ENCODE measurements around the gene GJA1.
"Not testable (repeated sequence)": the region's sequence is repeated elsewhere in the genome, so short reads cannot be mapped to it uniquely, and the experiment has no call there.

GRCh38 chr6:121397188-121397587, 38.3 kb upstream of the GJA1 start:
- not testable (repeated sequence) for TF ChIP-seq CTCF (IDR thresholded peaks at IDR 0.05); EP300 (IDR thresholded peaks at IDR 0.05; ENCODE audit: borderline replicate concordance in 1 of 2, low read depth in 1 of 2, low read length in 1 of 2); RCOR1 (IDR thresholded peaks at IDR 0.05; ENCODE audit: low read length); POLR2AphosphoS5 (IDR thresholded peaks at IDR 0.05; ENCODE audit: low read depth, low read length); RXRA (IDR thresholded peaks at IDR 0.05; ENCODE audit: borderline replicate concordance, low read depth); MXI1 (IDR thresholded peaks at IDR 0.05; ENCODE audit: low read depth, low read length); GABPA (IDR thresholded peaks at IDR 0.05; ENCODE audit: low read depth); MAX (IDR thresholded peaks at IDR 0.05; ENCODE audit: low read depth); SIN3A (IDR thresholded peaks at IDR 0.05; ENCODE audit: borderline replicate concordance, low read depth, low read length); REST (IDR thresholded peaks at IDR 0.05; ENCODE audit: low read depth, low read length); EZH2phosphoT487 (IDR thresholded peaks at IDR 0.05; ENCODE audit: borderline replicate concordance, low read depth)

Data from SK-N-SH (cell line).